Spleen (tissue), 7 donors: Measurements from ENCODE around the gene USP34.
"Not testable (repeated sequence)": the region's sequence is repeated elsewhere in the genome, so short reads cannot be mapped to it uniquely, and the experiment has no call there.

ENCODE experiments used
- POLR2A ChIP-seq, 3 donors: fragments of 450-650 bp; IDR thresholded peaks; one replicate each; pipeline ENCODE4 v1.5.1; 2017; ENCODE audit warnings: antibody characterized with exemption in 3 of 3, mild to moderate bottlenecking in 1 of 3
- TF ChIP-seq, protein P1 (sequence below), 11 experiments: fragments of 200-600 bp in 7 of 11; fragments of 450-650 bp in 4 of 11; sonication (generic) in 4 of 11; IDR thresholded peaks in 8 of 11; conservative IDR thresholded peaks in 3 of 11; 1 replicate in 7 of 11; 2 replicates in 4 of 11; pipeline versions ENCODE4 v1.4.0 to v1.8.0; 2016 to 2021; ENCODE audit warnings: antibody characterized with exemption in 11 of 11, inconsistent platforms in 4 of 11, mild to moderate bottlenecking in 1 of 11
- donor health status: DM: no; HTN: no; CAD: no; lungs with moderate emphysema.
- donor health status: DM: no; HTN: no; CAD: no.
- donor health status: DM: no; HTN: no; CAD: no.

GRCh38 chr2:61468231-61468630 lies 2.7 kb downstream of the USP34 start:
- TF ChIP-seq, protein P1, sequence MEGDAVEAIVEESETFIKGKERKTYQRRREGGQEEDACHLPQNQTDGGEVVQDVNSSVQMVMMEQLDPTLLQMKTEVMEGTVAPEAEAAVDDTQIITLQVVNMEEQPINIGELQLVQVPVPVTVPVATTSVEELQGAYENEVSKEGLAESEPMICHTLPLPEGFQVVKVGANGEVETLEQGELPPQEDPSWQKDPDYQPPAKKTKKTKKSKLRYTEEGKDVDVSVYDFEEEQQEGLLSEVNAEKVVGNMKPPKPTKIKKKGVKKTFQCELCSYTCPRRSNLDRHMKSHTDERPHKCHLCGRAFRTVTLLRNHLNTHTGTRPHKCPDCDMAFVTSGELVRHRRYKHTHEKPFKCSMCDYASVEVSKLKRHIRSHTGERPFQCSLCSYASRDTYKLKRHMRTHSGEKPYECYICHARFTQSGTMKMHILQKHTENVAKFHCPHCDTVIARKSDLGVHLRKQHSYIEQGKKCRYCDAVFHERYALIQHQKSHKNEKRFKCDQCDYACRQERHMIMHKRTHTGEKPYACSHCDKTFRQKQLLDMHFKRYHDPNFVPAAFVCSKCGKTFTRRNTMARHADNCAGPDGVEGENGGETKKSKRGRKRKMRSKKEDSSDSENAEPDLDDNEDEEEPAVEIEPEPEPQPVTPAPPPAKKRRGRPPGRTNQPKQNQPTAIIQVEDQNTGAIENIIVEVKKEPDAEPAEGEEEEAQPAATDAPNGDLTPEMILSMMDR (IDR thresholded peaks at IDR 0.05 in 8 of 11, conservative IDR thresholded peaks at IDR 0.05 in 3 of 11): not testable (repeated sequence)
- TF ChIP-seq POLR2A (IDR thresholded peaks at IDR 0.05): not testable (repeated sequence)
